Stimulated activated CD4-positive, alpha-beta T cell treated with anti-CD3 and anti-CD28 coated beads, Interleukin-12 subunit alpha, Interleukin-12 subunit beta, amount 100 ng/mL, for 4 hours (primary cell): Measurements from ENCODE around the gene KCNH3.
A peak's percentile ranks its signal among the peaks of the same experiment; 100 is the strongest.

ENCODE experiments used
- DNase-seq: peaks from one replicate; pipeline ENCODE4 v3.0.0-alpha.2; 2020

The KCNH3 gene

GRCh38 chr12:49548481-49548821, 9.6 kb downstream of the KCNH3 start:
- no peak for DNase-seq

- peak; percentile 23 for DNase-seq
These were observed 10.2 kb downstream of the KCNH3 start for GRCh38 chr12:49548822-49549648.

- DNase-seq = no peak
These were observed 11.2 kb downstream of the KCNH3 start for GRCh38 chr12:49549735-49550692.

- DNase-seq = no peak
These were observed 11.9 kb downstream of the KCNH3 start for GRCh38 chr12:49550693-49551252.

GRCh38 chr12:49552014-49552413, 13.2 kb downstream of the KCNH3 start:
- no peak for DNase-seq

- DNase-seq = no peak
These were observed 13.6 kb downstream of the KCNH3 start for GRCh38 chr12:49552425-49552824.

GRCh38 chr12:49552899-49553298, 14.1 kb downstream of the KCNH3 start:
- DNase-seq = no peak

- DNase-seq = no peak
These were observed 14.8 kb downstream of the KCNH3 start for GRCh38 chr12:49553512-49554088.

- DNase-seq = no peak
These were observed 15.4 kb downstream of the KCNH3 start for GRCh38 chr12:49554266-49554665.

GRCh38 chr12:49555631-49556390, 17.0 kb downstream of the KCNH3 start:
- no peak for DNase-seq

GRCh38 chr12:49556391-49557186, 17.8 kb downstream of the KCNH3 start:
- DNase-seq = no peak

GRCh38 chr12:49557187-49557916, 18.5 kb downstream of the KCNH3 start:
- DNase-seq = no peak

- no peak for DNase-seq
These were observed 19.0 kb downstream of the KCNH3 start for GRCh38 chr12:49557917-49558215.

- no peak for DNase-seq
These were observed 19.7 kb downstream of the KCNH3 start for GRCh38 chr12:49558526-49558925.

- no peak for DNase-seq
These were observed 20.3 kb downstream of the KCNH3 start for GRCh38 chr12:49559011-49559675.

GRCh38 chr12:49560695-49561094, 21.9 kb downstream of the KCNH3 start:
- no peak for DNase-seq

- no peak for DNase-seq
These were observed 23.4 kb downstream of the KCNH3 start for GRCh38 chr12:49562233-49562632.

- no peak for DNase-seq
These were observed 24.0 kb downstream of the KCNH3 start for GRCh38 chr12:49562831-49563230.

GRCh38 chr12:49563951-49564685, 25.3 kb downstream of the KCNH3 start:
- no peak for DNase-seq
